Neural crest cell (in vitro differentiated cells): ENCODE data around the gene PER2. TPM values are rescaled to one million over a fixed set of nuclear protein-coding genes. Genes with fewer than 3 reads are reported as not detected.
A peak's percentile ranks its signal among the peaks of the same experiment; 100 is the strongest.

ENCODE experiments used
- DNase-seq: peaks from one replicate; pipeline ENCODE4 v3.0.0; 2021; ENCODE audit warnings: low read depth, mixed read lengths, low spot score
- H3K27ac Mint-ChIP-seq: one replicate; pipeline ENCODE4 v1.8.0; 2021; ENCODE audit warnings: mild to moderate bottlenecking, mixed read lengths; ENCODE audit not compliant: unreplicated experiment
- H3K27me3 Mint-ChIP-seq: 2 replicates; pipeline ENCODE4 v1.8.0; 2021; ENCODE audit warnings: low read depth, mild to moderate bottlenecking, mixed read lengths
- H3K36me3 Mint-ChIP-seq: 2 replicates; pipeline ENCODE4 v1.8.0; 2021; ENCODE audit warnings: low read depth, mild to moderate bottlenecking, mixed read lengths
- H3K4me1 Mint-ChIP-seq: 2 replicates; pipeline ENCODE4 v1.8.0; 2021; ENCODE audit warnings: mixed read lengths
- H3K4me3 Mint-ChIP-seq: one replicate; pipeline ENCODE4 v1.8.0; 2021; ENCODE audit warnings: mild to moderate bottlenecking, mixed read lengths
- H3K9me3 Mint-ChIP-seq: 2 replicates; pipeline ENCODE4 v1.8.0; 2021; ENCODE audit warnings: mixed read lengths
- CTCF ChIP-seq: fragments of 200-600 bp; sonication (generic); conservative IDR thresholded peaks from 2 replicates; pipeline ENCODE4 v1.5.0; 2021; ENCODE audit warnings: antibody characterized with exemption, mild to moderate bottlenecking
- total RNA-seq: library from RNA; stranded (reverse); gene quantifications from 2 replicates; pipeline ENCODE4 v1.2.1, GENCODE V29; 2021

PER2 gene
- total RNA-seq, 1 donor from 2014 or later: 8.6 TPM

GRCh38 chr2:238255151-238255551 lies 33.3 kb downstream of the PER2 start:
- Mint-ChIP-seq H3K27me3 (no peaks in the 10 kb centered on the region), H3K4me3 (no peak overlapping the region), H3K4me1 (peaks cover 4% of the 10 kb centered on the region), H3K9me3 (no peaks in the 10 kb centered on the region), H3K27ac (no peak overlapping the region), H3K36me3 (no peaks in the 10 kb centered on the region)
- TF ChIP-seq CTCF: no peak
- DNase-seq: no peak

- Mint-ChIP-seq H3K9me3 (no peaks in the 10 kb centered on the region), H3K27ac (no peak overlapping the region), H3K36me3 (no peaks in the 10 kb centered on the region), H3K27me3 (no peaks in the 10 kb centered on the region), H3K4me1 (peaks cover 4% of the 10 kb centered on the region), H3K4me3 (no peak overlapping the region)
- TF ChIP-seq CTCF: no peak
- no peak for DNase-seq
Observed at GRCh38 chr2:238254095-238254723, 34.2 kb downstream of the PER2 start.

DNA sequence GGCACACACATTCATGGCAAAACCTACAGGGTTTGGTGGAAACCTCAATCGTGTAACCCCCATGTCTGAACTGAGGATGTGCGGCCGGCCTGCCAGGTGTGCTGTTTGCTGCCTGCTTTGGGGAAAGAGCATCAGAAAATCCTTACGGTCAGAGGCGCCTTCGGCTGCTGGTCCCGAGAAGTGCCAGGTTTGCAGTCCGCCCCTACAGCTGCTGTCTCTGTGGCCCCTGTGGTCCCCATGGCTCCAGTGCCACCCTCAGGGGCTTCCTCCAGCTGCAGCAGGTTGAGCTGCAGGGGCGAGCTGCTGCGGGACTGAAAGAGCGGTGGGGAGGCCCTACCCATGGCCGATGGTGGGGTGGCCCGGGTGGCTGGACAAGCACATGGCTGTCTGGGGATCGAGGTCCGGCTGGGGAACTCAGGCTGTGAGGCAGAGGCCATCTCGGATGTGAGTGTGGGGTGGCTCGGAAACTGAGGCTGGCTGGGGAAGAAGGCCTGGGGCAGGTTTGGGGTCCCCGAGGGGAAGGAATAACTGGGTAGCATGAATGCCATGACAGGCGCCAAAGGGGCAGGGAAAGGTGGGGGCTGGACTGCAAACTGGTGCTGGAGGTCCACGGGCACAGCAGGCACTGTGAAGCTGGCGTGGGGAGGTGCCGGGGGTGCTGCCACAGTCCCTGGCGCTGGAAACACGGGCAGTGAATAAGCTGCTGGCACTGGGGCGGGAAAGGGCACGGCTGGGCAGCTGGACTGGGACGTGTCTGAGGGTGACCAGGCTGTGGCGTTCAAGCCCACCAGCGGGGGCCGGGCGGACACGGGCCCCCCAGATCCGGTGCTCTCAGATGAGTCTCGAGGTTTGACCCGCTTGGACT lies 35.4 kb downstream of the PER2 start:
- Mint-ChIP-seq H3K4me1 (peaks cover 4% of the 10 kb centered on the region), H3K4me3 (no peak overlapping the region), H3K27me3 (no peaks in the 10 kb centered on the region), H3K27ac (no peak overlapping the region), H3K36me3 (no peaks in the 10 kb centered on the region), H3K9me3 (no peaks in the 10 kb centered on the region)
- no peak for TF ChIP-seq CTCF
- DNase-seq: no peak

DNA sequence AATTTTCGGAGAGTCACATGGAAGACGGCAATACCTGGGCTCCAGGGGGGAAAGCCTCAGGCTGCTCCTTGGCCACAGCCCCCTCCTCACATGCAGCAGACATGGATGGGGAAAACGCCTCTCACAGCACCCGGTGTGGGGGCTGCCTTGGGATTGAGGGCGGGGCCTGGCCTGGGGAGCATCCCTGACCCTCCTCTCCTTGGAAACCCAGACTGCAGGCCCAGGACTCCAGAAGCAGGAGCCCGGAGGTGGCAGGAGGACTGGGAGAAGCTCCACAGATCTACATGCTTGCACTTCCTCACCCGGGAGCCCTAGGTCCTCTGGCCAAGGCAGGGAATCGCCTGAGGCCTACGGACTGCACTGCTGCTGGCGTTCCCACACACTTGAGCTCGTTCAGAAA lies 36.4 kb downstream of the PER2 start:
- H3K27ac Mint-ChIP-seq: no peak overlapping the region

GRCh38 chr2:238251331-238251730 lies 37.1 kb downstream of the PER2 start:
- H3K4me3 Mint-ChIP-seq: no peak overlapping the region
- H3K27me3 Mint-ChIP-seq: no peaks in the 10 kb centered on the region
- no peak for TF ChIP-seq CTCF
- no peaks in the 10 kb centered on the region for H3K9me3 Mint-ChIP-seq
- H3K36me3 Mint-ChIP-seq: no peaks in the 10 kb centered on the region
- H3K27ac Mint-ChIP-seq: peak overlapping the region; percentile 57
- peaks cover under 1% of the 10 kb centered on the region for H3K4me1 Mint-ChIP-seq
- DNase-seq: no peak

More for the DNA sequence above, 36.4 kb downstream of the PER2 start:
- no peak overlapping the region for H3K4me3 Mint-ChIP-seq
- H3K27me3 Mint-ChIP-seq: no peaks in the 10 kb centered on the region
- DNase-seq: no peak
- TF ChIP-seq CTCF: no peak
- peaks cover 4% of the 10 kb centered on the region for H3K4me1 Mint-ChIP-seq
- no peaks in the 10 kb centered on the region for H3K9me3 Mint-ChIP-seq
- H3K36me3 Mint-ChIP-seq: no peaks in the 10 kb centered on the region
